ENCODE results near the gene CCDC178.

The CCDC178 gene

DNA sequence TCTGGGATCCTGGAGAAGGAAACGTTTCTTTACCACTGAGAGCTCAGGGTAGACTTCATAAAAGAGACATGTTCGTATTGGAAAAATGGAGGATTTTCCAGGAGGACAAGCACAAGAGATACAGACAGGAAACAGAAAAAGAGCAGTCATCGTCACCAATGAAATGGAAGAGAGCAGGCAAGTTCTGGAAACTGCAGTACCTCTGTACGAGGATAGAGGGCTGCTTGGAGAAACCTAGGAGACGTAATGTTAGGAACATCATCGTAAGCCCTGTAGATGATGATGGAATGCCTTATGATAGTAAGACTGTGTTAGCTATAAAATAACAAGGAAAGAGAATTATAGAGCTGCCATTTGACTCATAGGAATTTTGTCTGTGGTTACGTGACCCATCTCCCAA lies 546.6 kb downstream of the CCDC178 start:
- TF ChIP-seq, protein P1, sequence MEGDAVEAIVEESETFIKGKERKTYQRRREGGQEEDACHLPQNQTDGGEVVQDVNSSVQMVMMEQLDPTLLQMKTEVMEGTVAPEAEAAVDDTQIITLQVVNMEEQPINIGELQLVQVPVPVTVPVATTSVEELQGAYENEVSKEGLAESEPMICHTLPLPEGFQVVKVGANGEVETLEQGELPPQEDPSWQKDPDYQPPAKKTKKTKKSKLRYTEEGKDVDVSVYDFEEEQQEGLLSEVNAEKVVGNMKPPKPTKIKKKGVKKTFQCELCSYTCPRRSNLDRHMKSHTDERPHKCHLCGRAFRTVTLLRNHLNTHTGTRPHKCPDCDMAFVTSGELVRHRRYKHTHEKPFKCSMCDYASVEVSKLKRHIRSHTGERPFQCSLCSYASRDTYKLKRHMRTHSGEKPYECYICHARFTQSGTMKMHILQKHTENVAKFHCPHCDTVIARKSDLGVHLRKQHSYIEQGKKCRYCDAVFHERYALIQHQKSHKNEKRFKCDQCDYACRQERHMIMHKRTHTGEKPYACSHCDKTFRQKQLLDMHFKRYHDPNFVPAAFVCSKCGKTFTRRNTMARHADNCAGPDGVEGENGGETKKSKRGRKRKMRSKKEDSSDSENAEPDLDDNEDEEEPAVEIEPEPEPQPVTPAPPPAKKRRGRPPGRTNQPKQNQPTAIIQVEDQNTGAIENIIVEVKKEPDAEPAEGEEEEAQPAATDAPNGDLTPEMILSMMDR (IDR thresholded peaks at IDR 0.05; ENCODE audit: low read depth, low read length) = no peak
- H3K4me3 ChIP-seq (ENCODE audit: low read depth, low read length) = no peak overlapping the region

GRCh38 chr18:32891797-32892196 lies 548.7 kb downstream of the CCDC178 start:
- H3K4me3 ChIP-seq (ENCODE audit: low read depth, low read length) = no peak overlapping the region
- TF ChIP-seq, protein P1 (IDR thresholded peaks at IDR 0.05; ENCODE audit: low read depth, low read length) = no peak

GRCh38 chr18:32891130-32891529 lies 549.4 kb downstream of the CCDC178 start:
- TF ChIP-seq, protein P1 (IDR thresholded peaks at IDR 0.05; ENCODE audit: low read depth, low read length) = no peak
- H3K4me3 ChIP-seq (ENCODE audit: low read depth, low read length) = no peak overlapping the region

DNA sequence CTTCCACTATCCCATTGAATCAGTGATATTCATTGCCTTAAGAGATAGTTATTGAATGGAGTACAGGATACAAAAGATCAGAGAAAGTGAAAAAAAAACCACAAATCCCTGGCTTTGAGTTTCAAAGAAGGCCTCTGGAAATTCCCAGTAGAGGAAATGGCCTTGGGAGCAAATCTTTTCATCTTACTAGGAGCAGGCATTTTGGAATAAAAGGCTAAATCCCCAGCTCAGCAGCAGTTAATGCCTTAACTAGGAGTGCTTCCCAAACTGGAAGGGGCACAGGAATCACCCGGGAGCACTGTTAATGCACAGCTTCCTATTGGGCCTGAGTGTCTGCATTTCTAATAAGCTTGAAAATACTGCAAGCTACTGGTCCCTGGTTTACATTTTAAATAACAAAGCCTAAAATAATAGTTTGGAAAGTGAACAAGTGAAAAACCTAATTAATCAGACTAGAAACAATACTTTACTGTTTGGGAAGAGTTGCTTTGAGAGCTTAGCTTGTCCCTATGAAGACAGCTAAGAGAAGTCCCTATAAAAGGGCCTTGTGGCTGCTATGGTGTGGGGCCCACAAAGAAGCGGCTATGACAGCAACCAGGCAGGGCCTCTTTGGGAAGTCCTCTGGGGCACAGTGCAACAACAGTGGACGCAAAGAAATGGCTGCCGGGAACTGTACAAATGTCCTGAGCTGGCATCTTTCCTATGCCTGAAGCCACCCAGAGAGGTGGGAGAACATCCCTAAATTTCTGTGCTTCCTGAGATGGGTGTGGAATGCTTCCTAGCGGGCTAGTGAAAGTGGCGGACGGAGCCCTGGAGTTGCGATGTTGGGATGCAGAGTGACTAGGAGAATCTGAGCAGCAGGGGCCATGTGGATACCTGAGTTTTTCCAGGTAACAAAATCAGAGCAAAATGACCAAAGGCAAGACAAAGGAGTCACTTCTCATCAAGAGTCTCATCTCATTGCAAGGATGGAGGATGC lies 550.6 kb downstream of the CCDC178 start:
- TF ChIP-seq, protein P1 (IDR thresholded peaks at IDR 0.05; ENCODE audit: low read depth, low read length) = no peak
- no peak overlapping the region for H3K4me3 ChIP-seq (ENCODE audit: low read depth, low read length)

DNA sequence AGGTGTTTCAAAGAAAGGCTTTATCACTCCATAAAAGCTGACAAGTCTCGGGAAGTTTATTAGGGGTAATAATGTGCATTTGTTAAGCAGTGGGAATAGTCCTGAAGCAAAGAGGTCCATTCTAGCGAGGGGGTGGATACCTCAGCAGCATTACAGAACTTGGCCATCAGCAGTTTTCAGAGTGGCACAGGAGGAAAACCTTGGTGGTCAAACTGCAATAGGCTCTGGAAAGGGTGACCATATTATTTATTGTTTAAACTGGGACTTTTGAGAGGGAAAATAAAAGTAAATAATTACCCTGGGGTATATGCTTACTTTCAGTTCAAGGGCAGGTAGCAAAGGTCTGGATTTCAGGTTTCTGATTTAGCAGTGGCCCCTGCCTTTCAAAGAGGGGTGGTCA lies 552.2 kb downstream of the CCDC178 start:
- TF ChIP-seq, protein P1 (IDR thresholded peaks at IDR 0.05; ENCODE audit: low read depth, low read length) = no peak

More for the DNA sequence above, 552.2 kb downstream of the CCDC178 start:
- no peak overlapping the region for H3K4me3 ChIP-seq (ENCODE audit: low read depth, low read length)

All from WI38 (cell line).